Motor neuron (in vitro differentiated cells): ENCODE data around the gene FUBP3. TPM values are rescaled to one million over a fixed set of nuclear protein-coding genes. Genes with fewer than 3 reads are reported as not detected.
A peak's percentile ranks its signal among the peaks of the same experiment; 100 is the strongest.

Source experiments
- ATAC-seq, 8 experiments: fragments of 200-7000 bp; cut with Tn5 transposase; replicated peaks in 6 of 8; 2 replicates each; pipeline ENCODE4 v1.8.0; 2021; ENCODE audit warnings: mild to moderate bottlenecking in 8 of 8, moderate library complexity in 8 of 8
- H3K27ac ChIP-seq, 2 donors: fragments of 250-450 bp; sonication (Bioruptor Pico); 2 replicates each; pipeline ENCODE4 v1.9.0; 2021; ENCODE audit warnings: antibody characterized with exemption in 2 of 2, mild to moderate bottlenecking in 2 of 2, moderate library complexity in 1 of 2
- H3K4me1 ChIP-seq, 2 donors: fragments of 250-450 bp; sonication (Bioruptor Pico); replicated peaks in 1 of 2; 2 replicates each; pipeline ENCODE4 v1.6.1; 2021; ENCODE audit warnings: antibody characterized with exemption in 2 of 2, mild to moderate bottlenecking in 2 of 2, moderate library complexity in 1 of 2
- H3K4me3 ChIP-seq, 5 donors: fragments of 250-450 bp; sonication (Bioruptor Pico); 2 replicates each; pipeline ENCODE4 v1.9.0; 2021; ENCODE audit warnings: antibody characterized with exemption in 5 of 5, mild to moderate bottlenecking in 5 of 5, moderate library complexity in 4 of 5
- WGBS, 10 experiments: fragments of 450-650 bp; shearing (Covaris generic); methylation state at CpG; one replicate each; pipeline ENCODE4 v1.0.0; 2022; 5-methylcytosine and 5-hydroxymethylcytosine counted together
- in situ Hi-C, 9 experiments: fragments of 400-800 bp; cut with MboI; loops; one replicate each; pipeline ENCODE4 v1.15.0; 2021; ENCODE audit warnings: low sequenced_read_pairs in 9 of 9, low pct_unique_long_range_greater_than_20kb in 2 of 9; ENCODE audit not compliant: unreplicated experiment in 9 of 9
- total RNA-seq, 8 experiments: library from RNA; unstranded; fragments of 300-600 nt; gene quantifications; 2 replicates each; pipeline versions ENCODE4 v1.2.3 to v1.2.4, GENCODE V29; 2022

Gene FUBP3
- total RNA-seq, 8 experiments from 2014 or later, result 32.5 to 65.0 (median 50.9) TPM

- in situ Hi-C loops, result loop anchor here in 1 of 9 experiments (10.0 kb wide), 1 partner anchor 135 kb away; no protein-coding TSS in a partner anchor
- H3K27ac ChIP-seq, result no peak overlapping the region
- 60 to 100% (median 80%) methylated on average over 2 of the region's 2 CpGs; no CpG with 5 or more reads in 5 of the 10 experiments for WGBS, 10 experiments
Observed at GRCh38 chr9:130599625-130600024, 20.2 kb downstream of the FUBP3 start.

GRCh38 chr9:130601100-130601499, 21.7 kb downstream of the FUBP3 start:
- 60 to 100% (median 100%) methylated on average over 1 to 2 of the region's 2 CpGs; no CpG with 5 or more reads in 4 of the 10 experiments for WGBS, 10 experiments
- ATAC-seq, result no peak
- no peaks in the 10 kb centered on the region for H3K4me1 ChIP-seq
- H3K4me3 ChIP-seq, result no peak overlapping the region
- in situ Hi-C loops, result loop anchor here in 1 of 9 experiments (10.0 kb wide), 1 partner anchor 136 kb away; no protein-coding TSS in a partner anchor
- no peak overlapping the region for H3K27ac ChIP-seq

More at GRCh38 chr9:130599625-130600024, 20.2 kb downstream of the FUBP3 start:
- no peak for ATAC-seq
- no peaks in the 10 kb centered on the region for H3K4me1 ChIP-seq
- no peak overlapping the region for H3K4me3 ChIP-seq

- peaks cover 5 to 13% of the 10 kb centered on the region in 2 donors for H3K4me1 ChIP-seq
- no peak for ATAC-seq
- in situ Hi-C loops, result loop anchor here in 1 of 9 experiments (10.0 kb wide), 1 partner anchor 139 kb away; no protein-coding TSS in a partner anchor
- WGBS, 10 experiments, result 60 to 100% (median 95%) methylated on average over 1 to 3 of the region's 3 CpGs; no CpG with 5 or more reads in 1 of the 10 experiments
- no peak overlapping the region for H3K4me3 ChIP-seq
- no peak overlapping the region for H3K27ac ChIP-seq
Observed at GRCh38 chr9:130604295-130604694, 24.9 kb downstream of the FUBP3 start.

- ATAC-seq, result peak in 2 of 8 experiments; percentile 16 to 45
- in situ Hi-C loops, result loop anchor here in 1 of 9 experiments (10.0 kb wide), 1 partner anchor 142 kb away; no protein-coding TSS in a partner anchor
- Histone ChIP-seq H3K4me3 (no peak overlapping the region), H3K4me1 (peaks cover 19 to 32% of the 10 kb centered on the region in 2 donors), H3K27ac (no peak overlapping the region)
- WGBS, 10 experiments, result 38 to 100% (median 82%) methylated on average over 1 to 8 of the region's 8 CpGs
Observed at GRCh38 chr9:130606887-130607600, 27.7 kb downstream of the FUBP3 start.

GRCh38 chr9:130607640-130608420, 28.5 kb downstream of the FUBP3 start:
- WGBS, 10 experiments, result 40 to 100% (median 78%) methylated on average over 1 to 9 of the region's 10 CpGs
- in situ Hi-C loops, result loop anchor here in 1 of 9 experiments (10.0 kb wide), 1 partner anchor 143 kb away; no protein-coding TSS in a partner anchor

GRCh38 chr9:130608554-130609134, 29.3 kb downstream of the FUBP3 start:
- 29 to 100% (median 50%) methylated on average over 4 to 6 of the region's 6 CpGs; no CpG with 5 or more reads in 1 of the 10 experiments for WGBS, 10 experiments

More at GRCh38 chr9:130607640-130608420, 28.5 kb downstream of the FUBP3 start:
- Histone ChIP-seq H3K4me3 (no peak overlapping the region), H3K27ac (no peak overlapping the region), H3K4me1 (peaks cover 19 to 32% of the 10 kb centered on the region in 2 donors)
- peak in 3 of 8 experiments; percentile 32 to 64 (median 51) for ATAC-seq

GRCh38 chr9:130609163-130609562, 29.8 kb downstream of the FUBP3 start:
- WGBS, 10 experiments, result 29 to 82% (median 60%) methylated on average over 1 to 4 of the region's 9 CpGs; no CpG with 5 or more reads in 5 of the 10 experiments
- Histone ChIP-seq H3K27ac (no peak overlapping the region), H3K4me3 (no peak overlapping the region), H3K4me1 (peaks cover 19 to 32% of the 10 kb centered on the region in 2 donors)
- ATAC-seq, result peak in 3 of 8 experiments; percentile 16 to 62 (median 47)
- in situ Hi-C loops, result loop anchor here in 1 of 9 experiments (10.0 kb wide), 1 partner anchor 144 kb away; no protein-coding TSS in a partner anchor

More at GRCh38 chr9:130608554-130609134, 29.3 kb downstream of the FUBP3 start:
- no peak overlapping the region for H3K4me3 ChIP-seq
- peaks cover 19 to 32% of the 10 kb centered on the region in 2 donors for H3K4me1 ChIP-seq
- ATAC-seq, result no peak
- no peak overlapping the region for H3K27ac ChIP-seq
- in situ Hi-C loops, result loop anchor here in 1 of 9 experiments (10.0 kb wide), 1 partner anchor 144 kb away; no protein-coding TSS in a partner anchor

- 67 to 100% (median 84%) methylated on average over 1 to 7 of the region's 8 CpGs for WGBS, 10 experiments
- Histone ChIP-seq H3K4me3 (no peak overlapping the region), H3K27ac (no peak overlapping the region), H3K4me1 (peaks cover 19 to 32% of the 10 kb centered on the region in 2 donors)
- peak in 3 of 8 experiments; percentile 48 to 74 (median 56) for ATAC-seq
- in situ Hi-C loops, result no loop called here
Observed at GRCh38 chr9:130610862-130611707, 31.7 kb downstream of the FUBP3 start.

- no peaks in the 10 kb centered on the region for H3K4me1 ChIP-seq
- WGBS, 10 experiments, result 93 to 100% (median 96%) methylated on average over 1 to 5 of the region's 10 CpGs; no CpG with 5 or more reads in 5 of the 10 experiments
- no peak overlapping the region for H3K27ac ChIP-seq
- in situ Hi-C loops, result no loop called here
- no peak overlapping the region for H3K4me3 ChIP-seq
- ATAC-seq, result no peak
Observed at GRCh38 chr9:130616451-130616850, 37.1 kb downstream of the FUBP3 start.

- Histone ChIP-seq H3K4me3 (no peak overlapping the region), H3K27ac (no peak overlapping the region), H3K4me1 (peaks cover 12 to 18% of the 10 kb centered on the region in 2 donors)
- ATAC-seq, result no peak
- in situ Hi-C loops, result no loop called here
- 72 to 100% (median 92%) methylated on average over 2 to 10 of the region's 10 CpGs; no CpG with 5 or more reads in 6 of the 10 experiments for WGBS, 10 experiments
Observed at GRCh38 chr9:130623466-130623865, 44.1 kb downstream of the FUBP3 start.

GRCh38 chr9:130624154-130624553, 44.8 kb downstream of the FUBP3 start:
- no peak for ATAC-seq
- Histone ChIP-seq H3K4me1 (peaks cover 19 to 25% of the 10 kb centered on the region in 2 donors), H3K27ac (no peak overlapping the region), H3K4me3 (no peak overlapping the region)
- in situ Hi-C loops, result no loop called here
- WGBS, 10 experiments, result 20 to 96% (median 87%) methylated on average over 1 to 4 of the region's 4 CpGs; no CpG with 5 or more reads in 5 of the 10 experiments
